ENCODE data around the gene FKBP1A. TPM values are rescaled to one million over a fixed set of nuclear protein-coding genes. Genes with fewer than 3 reads are reported as not detected.

Gene FKBP1A
- total RNA-seq, 1 experiment from 2014 or later: 196 TPM

DNA sequence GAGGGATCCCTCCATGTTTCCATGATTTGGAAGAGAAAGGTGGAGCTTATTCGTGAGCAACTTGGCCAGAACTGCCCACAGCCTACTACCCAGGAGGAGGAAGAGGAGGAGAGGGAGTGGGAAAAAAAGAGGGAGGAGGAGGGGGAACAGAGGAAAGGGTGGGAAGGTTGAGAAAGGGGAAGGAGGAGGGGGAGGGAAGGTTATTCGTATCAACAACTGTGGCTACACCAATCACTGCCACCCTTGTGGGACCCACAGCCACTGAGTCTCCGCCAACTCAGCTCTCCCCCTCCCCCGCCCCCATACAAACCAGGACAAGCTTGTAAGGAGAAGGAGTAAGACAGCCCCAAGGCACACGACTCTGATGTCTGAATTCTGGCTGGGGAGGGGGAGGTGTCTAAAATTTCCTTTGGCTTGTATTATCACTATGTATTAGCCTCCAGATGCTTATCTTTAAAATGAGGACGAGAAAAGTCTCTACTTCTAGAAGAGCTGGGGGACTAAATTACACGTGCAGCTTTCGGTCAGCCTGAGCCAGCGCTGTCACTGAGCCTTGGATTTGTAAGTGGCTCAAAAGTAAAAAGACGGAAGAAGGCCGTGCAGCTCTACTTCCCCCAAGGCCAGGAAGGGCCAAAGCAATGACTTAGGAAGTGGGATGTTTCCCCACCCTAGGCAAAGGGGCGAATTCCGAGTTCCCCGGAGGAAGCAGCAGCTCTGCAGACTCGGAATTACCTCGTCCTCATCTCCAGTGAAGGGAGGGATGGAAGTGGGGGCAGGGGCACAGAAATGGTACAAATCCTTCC, 1.0 kb downstream of the FKBP1A start:
- H3K23ac ChIP-seq (ENCODE audit: insufficient read length, low read depth, low read length): no peak overlapping the region
- DNase-seq: peak; percentile 62
- no peak overlapping the region for H2AFZ ChIP-seq (ENCODE audit: low read length)
- no peaks in the 10 kb centered on the region; the same call in 1 of the 2 replicates for H3K27me3 ChIP-seq (ENCODE audit: insufficient read depth, low read length)
- no peak overlapping the region for H3K27ac ChIP-seq (ENCODE audit: insufficient read length, low read depth, low read length)
- H2AK5ac ChIP-seq (ENCODE audit: insufficient read length, low read length): no peak overlapping the region
- peaks cover 33% of the 10 kb centered on the region for H3K27me3 Mint-ChIP-seq (ENCODE audit: low read depth)
- H3K27ac Mint-ChIP-seq: peak overlapping the region in 2 of 3 experiments; percentile 79 to 80; a peak in 2 of 7 replicates
- H3K4me3 Mint-ChIP-seq: peak overlapping the region; percentile 88 to 94
- no peak overlapping the region for H2BK20ac ChIP-seq (ENCODE audit: low read depth, low read length, poor library complexity, severe bottlenecking)
- no peak overlapping the region for H3K4ac ChIP-seq (ENCODE audit: low read depth, low read length)
- H3K23me2 ChIP-seq (ENCODE audit: insufficient read length, low read depth, low read length, poor library complexity, severe bottlenecking): peaks cover 13% of the 10 kb centered on the region
- H3K4me1 ChIP-seq (ENCODE audit: insufficient read depth, low read length): peaks cover 19% of the 10 kb centered on the region; the same call in 1 of the 2 replicates
- no peak overlapping the region for H4K91ac ChIP-seq (ENCODE audit: insufficient read length, low read depth, low read length)
- no peak overlapping the region for H4K5ac ChIP-seq (ENCODE audit: insufficient read length, low read depth, low read length)
- H2BK120ac ChIP-seq (ENCODE audit: low read depth, low read length, poor library complexity, severe bottlenecking): no peak overlapping the region
- peaks cover 32 to 40% of the 10 kb centered on the region in 2 experiments for H3K4me1 Mint-ChIP-seq
- no peak overlapping the region for H2BK15ac ChIP-seq (ENCODE audit: low read depth, low read length)
- H3K36me3 Mint-ChIP-seq (ENCODE audit: insufficient read depth in 1 of 3, low read depth in 3 of 3): peaks cover 0 to 5% (median 3%) of the 10 kb centered on the region in 3 experiments; a peak in 4 of 7 replicates
- peaks cover 6% of the 10 kb centered on the region for H4K20me1 ChIP-seq (ENCODE audit: control insufficient read depth, insufficient read depth, insufficient read length)
- H3K79me2 ChIP-seq (ENCODE audit: insufficient read depth, low read length): peaks cover 40% of the 10 kb centered on the region; the same call in 1 of the 2 replicates
- H3K14ac ChIP-seq (ENCODE audit: insufficient read depth, low read length): peak overlapping the region; percentile 39; the same call in 1 of the 2 replicates
- H4K8ac ChIP-seq (replicated peaks; ENCODE audit: insufficient read length, low read depth, low read length): no peak overlapping the region
- TF ChIP-seq CTCF (conservative IDR thresholded peaks at IDR 0.05): no peak
- no peaks in the 10 kb centered on the region for H3K9me3 Mint-ChIP-seq
- H3K9me3 ChIP-seq (ENCODE audit: control insufficient read depth, low read depth, low read length): no peaks in the 10 kb centered on the region
- peak overlapping the region; percentile 99 for H3K4me2 ChIP-seq (ENCODE audit: insufficient read depth, insufficient read length, low read length)
- no peak overlapping the region for H3T11ph ChIP-seq (ENCODE audit: low read length)
- H2BK12ac ChIP-seq (ENCODE audit: insufficient read length, low read depth, low read length): no peak overlapping the region
- H3K9ac ChIP-seq (ENCODE audit: extremely low read depth, insufficient read length, low read length): peak overlapping the region; percentile 45
- peaks cover 5% of the 10 kb centered on the region for H3K79me1 ChIP-seq (ENCODE audit: insufficient read depth, low read depth, low read length, poor library complexity, severe bottlenecking)
- WGBS (ENCODE audit: extremely low coverage, insufficient read length, low lambda C conversion rate): no CpG with 5 or more reads among the region's 16 CpGs
- H3K18ac ChIP-seq (ENCODE audit: insufficient read length, low read depth, low read length): no peak overlapping the region
- no peak overlapping the region for H3K56ac ChIP-seq (ENCODE audit: insufficient read length, low read depth, low read length)
- H2BK5ac ChIP-seq (ENCODE audit: insufficient read length, low read length): no peak overlapping the region

Data from H9 (cell line).